Ovary (tissue), 3 donors: ENCODE results near the gene FOSL1.

ENCODE experiments used
- EP300 ChIP-seq: sonication (generic); formaldehyde crosslinking; IDR thresholded peaks from one replicate; pipeline ENCODE4 v1.6.1; 2017; ENCODE audit warnings: antibody characterized with exemption
- POLR2A ChIP-seq: fragments of 450-650 bp; IDR thresholded peaks from one replicate; pipeline ENCODE4 v1.6.1; 2017; ENCODE audit warnings: antibody characterized with exemption, mild to moderate bottlenecking, moderate library complexity
- TF ChIP-seq, protein P1 (sequence below), 3 donors: fragments of 450-650 bp in 2 of 3; fragments of 200-600 bp in 1 of 3; IDR thresholded peaks; one replicate each; pipeline versions ENCODE4 v1.5.1 to v1.8.0; 2016 to 2022; ENCODE audit warnings: antibody characterized with exemption in 3 of 3, mild to moderate bottlenecking in 1 of 3
- donor health status: DM: no; HTN: no; CAD: no.

DNA sequence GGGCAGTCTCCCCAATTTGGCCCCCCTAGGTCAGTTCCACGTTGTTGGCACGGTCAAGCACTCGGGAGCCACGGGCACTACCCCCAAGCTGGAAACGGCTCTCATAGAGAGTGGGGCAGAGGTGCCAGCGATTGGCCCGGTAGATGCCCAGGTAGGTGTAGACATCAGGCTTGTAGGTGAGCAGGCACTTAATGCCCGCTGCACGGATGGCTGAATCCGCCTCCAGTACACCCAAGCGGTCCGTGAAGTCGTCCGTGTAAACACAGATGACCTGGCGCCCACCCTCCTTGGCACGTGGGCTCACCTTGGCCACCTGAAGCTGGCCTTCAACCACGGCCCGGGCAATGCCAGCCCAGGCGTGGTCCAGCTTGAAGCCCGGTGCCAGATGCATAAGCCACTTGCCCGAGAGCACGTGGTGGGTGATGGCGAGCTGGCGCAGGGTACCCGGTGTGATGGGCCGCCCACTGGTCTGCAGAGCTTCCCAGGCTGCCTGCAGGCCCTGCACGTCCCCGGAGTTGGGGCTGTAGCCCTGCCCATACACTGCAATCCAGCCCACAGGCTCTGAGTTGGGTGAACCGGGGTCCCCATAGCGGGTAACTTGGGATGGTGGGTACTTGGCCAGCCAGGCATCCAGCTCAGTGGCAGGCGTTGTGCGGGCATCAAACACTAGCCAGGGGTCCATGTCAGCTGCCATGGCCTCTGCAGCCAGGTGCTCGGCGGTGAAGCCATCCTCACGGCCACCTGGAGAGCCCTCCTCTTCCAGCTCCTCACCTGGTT, 17.4 kb upstream of the FOSL1 start:
- TF ChIP-seq, protein P1, sequence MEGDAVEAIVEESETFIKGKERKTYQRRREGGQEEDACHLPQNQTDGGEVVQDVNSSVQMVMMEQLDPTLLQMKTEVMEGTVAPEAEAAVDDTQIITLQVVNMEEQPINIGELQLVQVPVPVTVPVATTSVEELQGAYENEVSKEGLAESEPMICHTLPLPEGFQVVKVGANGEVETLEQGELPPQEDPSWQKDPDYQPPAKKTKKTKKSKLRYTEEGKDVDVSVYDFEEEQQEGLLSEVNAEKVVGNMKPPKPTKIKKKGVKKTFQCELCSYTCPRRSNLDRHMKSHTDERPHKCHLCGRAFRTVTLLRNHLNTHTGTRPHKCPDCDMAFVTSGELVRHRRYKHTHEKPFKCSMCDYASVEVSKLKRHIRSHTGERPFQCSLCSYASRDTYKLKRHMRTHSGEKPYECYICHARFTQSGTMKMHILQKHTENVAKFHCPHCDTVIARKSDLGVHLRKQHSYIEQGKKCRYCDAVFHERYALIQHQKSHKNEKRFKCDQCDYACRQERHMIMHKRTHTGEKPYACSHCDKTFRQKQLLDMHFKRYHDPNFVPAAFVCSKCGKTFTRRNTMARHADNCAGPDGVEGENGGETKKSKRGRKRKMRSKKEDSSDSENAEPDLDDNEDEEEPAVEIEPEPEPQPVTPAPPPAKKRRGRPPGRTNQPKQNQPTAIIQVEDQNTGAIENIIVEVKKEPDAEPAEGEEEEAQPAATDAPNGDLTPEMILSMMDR (IDR thresholded peaks at IDR 0.05) = no peak
- TF ChIP-seq POLR2A (no peak), EP300 (no peak)
